Measurements from ENCODE around the gene EGFR. TPM values are rescaled to one million over a fixed set of nuclear protein-coding genes. Genes with fewer than 3 reads are reported as not detected.

Gene EGFR
- total and polyA plus RNA-seq, 7 donors: 3.6 to 61.5 (median 35.6) TPM

- 92 to 96% methylated on average over 4 of the region's 4 CpGs for WGBS, 2 donors
- H3K36me3 ChIP-seq: peaks cover 17 to 40% (median 22%) of the 10 kb centered on the region in 4 donors
- intact Hi-C loops (cut with DNase I): no loop called here
- DNase-seq: no peak
- H3K4me3 ChIP-seq: no peak overlapping the region
- peaks cover 0 to 14% (median 8%) of the 10 kb centered on the region in 4 donors for H3K4me1 ChIP-seq
- H3K9me3 ChIP-seq: no peaks in the 10 kb centered on the region
- H3K27me3 ChIP-seq: no peaks in the 10 kb centered on the region
- TF ChIP-seq POLR2AphosphoS5 (IDR thresholded peaks at IDR 0.05) (no peak), EP300 (IDR thresholded peaks at IDR 0.05) (no peak), CTCF (IDR thresholded peaks at IDR 0.05) (no peak), POLR2A (IDR thresholded peaks at IDR 0.05) (no peak)
- H3K27ac ChIP-seq: no peak overlapping the region
Measured at GRCh38 chr7:55210176-55210575, 191.4 kb downstream of the EGFR start.

GRCh38 chr7:55210716-55211115 lies 191.9 kb downstream of the EGFR start:
- WGBS, 2 donors: 80 to 84% methylated on average over 1 of the region's 1 CpG
- TF ChIP-seq CTCF (IDR thresholded peaks at IDR 0.05) (no peak), POLR2A (IDR thresholded peaks at IDR 0.05) (no peak), EP300 (IDR thresholded peaks at IDR 0.05) (no peak), POLR2AphosphoS5 (IDR thresholded peaks at IDR 0.05) (no peak)
- Histone ChIP-seq H3K9me3 (no peaks in the 10 kb centered on the region), H3K4me1 (peaks cover 0 to 14% (median 8%) of the 10 kb centered on the region in 4 donors), H3K36me3 (peaks cover 11 to 35% (median 18%) of the 10 kb centered on the region in 4 donors), H3K27me3 (no peaks in the 10 kb centered on the region), H3K27ac (no peak overlapping the region), H3K4me3 (no peak overlapping the region)
- intact Hi-C loops (cut with DNase I): no loop called here
- no peak for DNase-seq

DNA sequence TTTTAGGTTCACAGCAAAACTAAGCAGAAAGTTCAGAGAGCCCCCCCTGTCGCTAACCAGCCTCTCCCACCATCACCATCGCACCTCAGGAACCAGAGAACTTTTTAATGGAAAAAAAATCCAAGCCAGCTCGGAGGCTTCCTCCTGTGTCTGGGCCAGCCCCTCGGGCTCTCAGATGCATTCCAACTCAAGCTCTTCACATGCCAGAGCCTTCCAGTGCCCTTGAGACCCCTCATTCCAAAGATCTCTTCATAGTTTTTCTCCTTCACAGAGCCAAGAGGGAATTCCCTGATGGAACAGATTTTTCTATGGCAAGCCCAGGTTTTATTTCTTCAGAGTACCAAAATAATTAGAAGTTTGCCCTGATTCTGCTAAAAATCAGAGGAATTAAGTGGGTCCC lies 192.9 kb downstream of the EGFR start:
- WGBS, 2 donors: 48 to 89% methylated on average over 4 of the region's 4 CpGs
- TF ChIP-seq EP300 (IDR thresholded peaks at IDR 0.05): no peak
- TF ChIP-seq POLR2AphosphoS5 (IDR thresholded peaks at IDR 0.05): no peak
- TF ChIP-seq CTCF (IDR thresholded peaks at IDR 0.05): no peak
- TF ChIP-seq POLR2A (IDR thresholded peaks at IDR 0.05): no peak
- Histone ChIP-seq H3K27me3 (no peaks in the 10 kb centered on the region), H3K36me3 (peaks cover 1 to 25% (median 12%) of the 10 kb centered on the region in 4 donors), H3K4me3 (no peak overlapping the region), H3K9me3 (no peaks in the 10 kb centered on the region), H3K4me1 (peaks cover 0 to 14% (median 8%) of the 10 kb centered on the region in 4 donors), H3K27ac (no peak overlapping the region)
- intact Hi-C loops (cut with DNase I): no loop called here
- no peak for DNase-seq

- peaks cover 0 to 14% (median 8%) of the 10 kb centered on the region in 4 donors for H3K4me1 ChIP-seq
- TF ChIP-seq POLR2A (IDR thresholded peaks at IDR 0.05) (no peak), POLR2AphosphoS5 (IDR thresholded peaks at IDR 0.05) (peak in 1 of 4 donors; percentile 8), CTCF (IDR thresholded peaks at IDR 0.05) (no peak), EP300 (IDR thresholded peaks at IDR 0.05) (no peak)
- H3K27ac ChIP-seq: no peak overlapping the region
- peaks cover 0 to 20% (median 12%) of the 10 kb centered on the region in 4 donors for H3K36me3 ChIP-seq
- DNase-seq: no peak
- WGBS, 2 donors: 87 to 92% methylated on average over 8 of the region's 8 CpGs
- intact Hi-C loops (cut with DNase I): no loop called here
- no peaks in the 10 kb centered on the region for H3K27me3 ChIP-seq
- no peak overlapping the region for H3K4me3 ChIP-seq
- no peaks in the 10 kb centered on the region for H3K9me3 ChIP-seq
Measured at GRCh38 chr7:55212176-55212575, 193.4 kb downstream of the EGFR start.

GRCh38 chr7:55212838-55213237 lies 194.0 kb downstream of the EGFR start:
- intact Hi-C loops (cut with DNase I): no loop called here
- Histone ChIP-seq H3K9me3 (no peaks in the 10 kb centered on the region), H3K27ac (no peak overlapping the region), H3K4me1 (peaks cover 0 to 14% (median 8%) of the 10 kb centered on the region in 4 donors), H3K27me3 (no peaks in the 10 kb centered on the region), H3K4me3 (no peak overlapping the region), H3K36me3 (peaks cover 0 to 14% (median 9%) of the 10 kb centered on the region in 4 donors)
- no peak for TF ChIP-seq POLR2A (IDR thresholded peaks at IDR 0.05)
- TF ChIP-seq POLR2AphosphoS5 (IDR thresholded peaks at IDR 0.05): no peak
- TF ChIP-seq CTCF (IDR thresholded peaks at IDR 0.05): no peak
- no peak for TF ChIP-seq EP300 (IDR thresholded peaks at IDR 0.05)
- no peak for DNase-seq
- 59 to 68% methylated on average over 10 of the region's 10 CpGs for WGBS, 2 donors

All from sigmoid colon (tissue), 7 donors.